Measurements from ENCODE around the gene MGAT3. TPM values are rescaled to one million over a fixed set of nuclear protein-coding genes. Genes with fewer than 3 reads are reported as not detected.

The MGAT3 gene
- total RNA-seq, 2 experiments from 2014 or later, result 0.18 to 0.23 TPM

DNA sequence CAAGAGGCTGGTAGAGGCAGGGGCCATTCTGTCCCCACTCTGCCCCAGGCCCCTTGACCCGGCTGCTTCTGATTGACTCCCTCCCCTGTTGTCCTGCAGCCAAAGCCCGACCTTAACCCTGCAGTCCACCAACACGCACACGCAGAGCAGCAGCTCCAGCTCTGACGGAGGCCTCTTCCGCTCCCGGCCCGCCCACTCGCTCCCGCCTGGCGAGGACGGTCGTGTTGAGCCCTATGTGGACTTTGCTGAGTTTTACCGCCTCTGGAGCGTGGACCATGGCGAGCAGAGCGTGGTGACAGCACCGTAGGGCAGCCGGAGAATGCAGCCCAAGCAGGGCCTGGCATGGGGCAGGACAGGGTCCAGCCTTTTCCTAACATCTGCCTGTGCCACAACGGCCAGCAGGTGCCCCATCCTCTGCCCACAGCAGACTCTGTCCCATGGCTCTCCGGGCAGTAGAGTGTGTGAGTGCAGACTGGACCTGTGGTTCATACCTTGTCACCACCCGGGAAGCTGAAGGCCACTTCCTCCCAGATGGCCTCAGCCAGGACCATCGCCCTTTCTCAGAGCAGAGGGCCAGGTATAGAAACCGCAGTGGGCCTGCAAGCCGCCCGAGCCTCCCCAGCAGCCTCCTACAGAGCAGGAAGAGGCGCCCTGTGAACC is 26.8 kb upstream of the MGAT3 start:
- intact Hi-C loops (cut with DNase I, micrococcal nuclease), result no loop called here
- ATAC-seq (no peak), DNase-seq (no peak)
- Mint-ChIP-seq H3K4me3 (no peak overlapping the region), H3K36me3 (ENCODE audit: low read depth) (peaks cover 10% of the 10 kb centered on the region), H3K27ac (no peak overlapping the region), H3K27me3 (no peaks in the 10 kb centered on the region), H3K4me1 (no peaks in the 10 kb centered on the region), H3K9me3 (ENCODE audit: low read depth) (no peaks in the 10 kb centered on the region)
- POLR2A ChIA-PET, result no interaction called here
- CTCF ChIA-PET, result no interaction called here

DNA sequence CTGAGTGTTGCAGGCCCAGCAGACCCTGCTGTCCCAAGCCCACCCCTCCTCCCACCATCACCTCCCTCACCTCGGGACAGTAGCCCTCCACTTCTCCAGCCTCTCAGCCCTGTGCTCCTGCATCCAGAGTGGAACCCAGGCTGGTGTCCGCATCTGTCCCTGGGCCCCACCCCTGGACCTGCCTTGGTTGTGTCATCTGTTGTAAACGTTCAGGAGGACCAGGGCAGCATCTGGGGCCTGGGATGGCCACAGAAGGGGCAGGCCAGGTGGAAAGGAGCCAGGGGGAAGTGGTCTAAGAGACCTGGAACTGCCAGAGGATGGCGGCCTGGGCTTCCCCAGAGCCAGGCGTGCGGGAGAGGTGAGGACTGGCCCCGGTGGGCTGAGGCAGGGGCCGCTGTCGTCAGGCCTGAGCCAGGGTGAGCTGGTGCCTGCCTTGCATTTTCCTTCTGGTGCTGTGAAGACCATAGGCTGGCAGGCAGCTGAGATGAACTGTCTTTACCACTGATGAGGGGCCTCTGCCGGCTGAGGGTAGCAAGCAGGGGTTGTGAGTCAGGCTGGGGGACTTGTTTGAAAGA is 26.1 kb upstream of the MGAT3 start:
- H3K4me3 Mint-ChIP-seq, result no peak overlapping the region
- intact Hi-C loops (cut with DNase I, micrococcal nuclease), result no loop called here
- DNase-seq, result no peak
- ChIA-PET POLR2A (no interaction called here), CTCF (no interaction called here)
- no peaks in the 10 kb centered on the region for H3K27me3 Mint-ChIP-seq
- H3K9me3 Mint-ChIP-seq (ENCODE audit: low read depth), result no peaks in the 10 kb centered on the region
- ATAC-seq, result no peak
- H3K36me3 Mint-ChIP-seq (ENCODE audit: low read depth), result peaks cover 10% of the 10 kb centered on the region
- no peak overlapping the region for H3K27ac Mint-ChIP-seq
- H3K4me1 Mint-ChIP-seq, result no peaks in the 10 kb centered on the region

DNA sequence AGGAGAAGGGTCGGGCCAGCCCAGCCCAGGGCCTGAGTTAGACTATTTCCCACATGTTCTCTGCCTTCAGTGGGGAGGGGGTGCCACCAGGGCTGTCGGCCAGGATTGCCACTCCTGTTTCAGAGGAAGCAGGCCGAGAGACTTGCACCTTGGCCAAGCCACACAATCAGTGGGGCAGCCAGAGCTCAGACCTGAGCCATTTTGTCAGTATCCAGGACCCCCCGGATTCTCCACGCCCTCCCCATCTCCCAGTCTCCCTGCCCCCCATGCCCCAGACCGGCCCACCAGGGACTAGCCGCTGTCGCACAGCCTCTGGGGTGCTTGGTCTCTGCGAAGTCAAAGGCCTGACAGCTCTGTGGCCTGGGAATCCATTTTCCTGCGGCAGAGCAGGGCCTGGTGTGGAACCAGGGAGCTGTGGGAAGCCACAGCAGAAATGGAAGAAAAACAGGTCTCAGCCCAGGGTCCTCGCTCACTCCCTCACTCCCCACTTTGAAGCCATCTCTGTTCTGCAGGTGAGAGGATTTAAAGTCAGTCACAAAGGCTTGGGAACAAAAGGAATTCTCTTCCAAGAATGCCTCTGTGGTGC is 25.5 kb upstream of the MGAT3 start:
- no peak overlapping the region for H3K4me3 Mint-ChIP-seq
- no peaks in the 10 kb centered on the region for H3K27me3 Mint-ChIP-seq
- H3K27ac Mint-ChIP-seq, result no peak overlapping the region
- H3K36me3 Mint-ChIP-seq (ENCODE audit: low read depth), result peaks cover 10% of the 10 kb centered on the region
- ChIA-PET POLR2A (interaction anchor here (0.5 kb wide), 1 partner anchor 707 kb away, joined by 3 read pairs; no protein-coding TSS in a partner anchor), CTCF (no interaction called here)
- intact Hi-C loops (cut with DNase I, micrococcal nuclease), result no loop called here
- no peaks in the 10 kb centered on the region for H3K9me3 Mint-ChIP-seq (ENCODE audit: low read depth)
- no peak for DNase-seq
- no peaks in the 10 kb centered on the region for H3K4me1 Mint-ChIP-seq
- no peak for ATAC-seq

DNA sequence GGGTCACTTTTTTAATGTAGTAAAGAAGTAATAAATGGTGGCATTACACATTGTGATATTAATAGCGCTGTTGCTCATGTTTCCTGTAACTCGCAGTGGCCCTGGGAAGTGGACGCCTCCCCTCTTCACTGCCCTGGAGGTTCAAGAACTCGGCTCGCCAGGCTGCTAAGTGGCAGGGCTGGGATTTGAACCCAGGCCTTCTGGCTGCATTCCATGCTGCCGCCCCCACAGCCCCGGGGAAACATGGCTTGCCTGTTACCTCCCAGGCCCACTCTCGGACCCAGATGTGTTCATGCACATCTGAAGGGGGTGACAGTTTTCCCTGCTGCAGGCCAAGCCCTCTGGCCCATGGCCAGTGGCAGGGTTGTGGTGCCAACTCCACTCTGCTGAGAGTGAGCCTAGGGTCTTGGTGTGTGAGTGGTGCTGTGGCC is 25.0 kb upstream of the MGAT3 start:
- intact Hi-C loops (cut with DNase I, micrococcal nuclease), result no loop called here
- ChIA-PET POLR2A (interaction anchor here (0.5 kb wide), 1 partner anchor 707 kb away, joined by 3 read pairs; no protein-coding TSS in a partner anchor), CTCF (no interaction called here)
- no peak overlapping the region for H3K27ac Mint-ChIP-seq
- no peaks in the 10 kb centered on the region for H3K4me1 Mint-ChIP-seq
- H3K4me3 Mint-ChIP-seq, result no peak overlapping the region
- H3K36me3 Mint-ChIP-seq (ENCODE audit: low read depth), result peaks cover 7% of the 10 kb centered on the region
- ATAC-seq, result no peak
- H3K27me3 Mint-ChIP-seq, result no peaks in the 10 kb centered on the region
- no peak for DNase-seq
- no peaks in the 10 kb centered on the region for H3K9me3 Mint-ChIP-seq (ENCODE audit: low read depth)

DNA sequence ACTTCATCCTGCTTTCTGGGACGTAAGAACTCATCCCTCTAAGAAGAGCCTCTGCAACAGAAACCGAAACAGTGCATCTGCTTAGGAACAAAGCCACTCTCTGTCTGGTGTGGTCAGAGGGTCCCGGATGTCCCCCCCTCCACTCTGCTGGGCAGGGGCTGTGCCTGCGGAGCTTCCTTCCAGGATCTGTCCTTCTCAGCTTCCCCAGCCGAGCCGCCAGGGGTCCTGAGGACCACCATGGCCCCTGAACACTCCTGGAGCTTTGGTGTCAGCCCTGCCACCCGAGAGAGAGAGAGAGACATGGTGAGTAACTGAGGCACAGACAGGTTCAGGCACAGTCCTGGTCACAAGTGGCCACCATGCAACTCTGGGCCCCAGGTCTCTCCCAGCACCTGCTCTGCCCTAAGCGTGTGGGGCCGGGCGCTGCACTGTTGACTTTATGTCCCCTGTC is 24.4 kb upstream of the MGAT3 start:
- H3K4me1 Mint-ChIP-seq, result peaks cover 4% of the 10 kb centered on the region
- intact Hi-C loops (cut with DNase I, micrococcal nuclease), result no loop called here
- DNase-seq, result no peak
- POLR2A ChIA-PET, result no interaction called here
- CTCF ChIA-PET, result no interaction called here
- H3K27me3 Mint-ChIP-seq, result no peaks in the 10 kb centered on the region
- H3K4me3 Mint-ChIP-seq, result no peak overlapping the region
- peaks cover 7% of the 10 kb centered on the region for H3K36me3 Mint-ChIP-seq (ENCODE audit: low read depth)
- no peak for ATAC-seq
- no peaks in the 10 kb centered on the region for H3K9me3 Mint-ChIP-seq (ENCODE audit: low read depth)
- no peak overlapping the region for H3K27ac Mint-ChIP-seq

DNA sequence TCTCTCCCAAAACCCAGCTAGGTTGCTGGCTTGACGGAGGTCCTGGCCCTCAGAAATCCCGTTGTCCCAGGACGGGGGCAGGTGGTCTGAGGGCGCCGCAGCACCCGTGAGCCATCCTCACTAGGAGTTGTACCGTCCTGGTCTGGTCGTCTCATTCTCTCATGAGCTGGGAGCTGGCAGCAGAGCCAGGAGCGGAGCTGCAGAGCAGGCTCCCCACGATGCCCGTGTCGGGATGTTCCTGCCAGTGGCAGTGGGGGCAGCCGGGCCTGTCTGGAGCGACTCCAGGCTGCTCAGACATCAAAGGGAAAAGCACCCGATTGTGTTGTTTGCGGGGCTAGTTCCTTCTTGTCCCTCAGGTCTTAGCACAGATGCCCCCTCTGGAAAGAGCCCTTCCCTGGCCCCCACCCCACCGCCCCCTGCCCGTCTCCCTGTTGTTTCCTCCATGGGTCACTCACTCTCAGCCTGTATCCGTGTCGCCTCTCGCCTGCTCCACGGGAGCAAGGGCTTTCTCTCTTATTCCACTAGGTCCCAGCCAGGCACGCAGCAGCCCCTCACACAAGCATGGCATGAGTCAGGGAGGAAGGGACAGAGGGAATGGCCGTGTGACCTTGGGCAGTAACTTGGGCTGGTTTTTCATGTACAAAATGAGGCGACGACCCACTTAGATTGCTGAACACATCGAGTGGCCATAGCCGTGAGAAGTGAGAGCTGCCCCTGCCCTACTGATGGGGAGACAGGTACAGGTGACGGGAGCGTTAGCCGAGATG is 23.2 kb upstream of the MGAT3 start:
- Mint-ChIP-seq H3K27me3 (no peaks in the 10 kb centered on the region), H3K36me3 (ENCODE audit: low read depth) (peaks cover 1% of the 10 kb centered on the region), H3K9me3 (ENCODE audit: low read depth) (no peaks in the 10 kb centered on the region), H3K4me1 (peaks cover 9% of the 10 kb centered on the region), H3K27ac (no peak overlapping the region), H3K4me3 (no peak overlapping the region)
- CTCF ChIA-PET, result interaction anchor here (0.6 kb wide), 1 partner anchor 84 kb away, joined by 6 read pairs; no protein-coding TSS in a partner anchor
- intact Hi-C loops (cut with DNase I, micrococcal nuclease), result no loop called here
- POLR2A ChIA-PET, result no interaction called here
- ATAC-seq, result no peak
- DNase-seq, result no peak

DNA sequence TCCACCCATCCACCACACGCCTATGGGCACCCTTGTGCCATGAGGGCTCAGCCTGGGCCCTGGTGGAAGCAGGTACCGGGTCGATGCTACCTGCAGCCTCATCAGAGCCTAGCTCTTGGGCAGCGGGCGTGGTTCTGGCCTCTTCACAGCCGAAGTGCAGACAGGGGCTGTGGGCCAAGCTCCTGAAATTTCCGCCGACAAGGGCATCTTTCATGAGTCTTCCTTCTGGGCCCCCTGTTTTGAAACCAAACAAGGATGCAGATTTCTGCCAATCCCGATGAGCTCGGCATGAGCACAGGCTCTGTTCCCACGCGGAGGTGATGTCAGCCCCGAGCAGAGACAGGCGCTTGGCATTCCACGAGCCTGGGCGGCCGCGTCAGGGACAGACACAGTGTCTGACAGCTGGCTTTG is 22.6 kb upstream of the MGAT3 start:
- Mint-ChIP-seq H3K27ac (no peak overlapping the region), H3K36me3 (ENCODE audit: low read depth) (peaks cover 1% of the 10 kb centered on the region), H3K4me1 (peaks cover 9% of the 10 kb centered on the region), H3K27me3 (peaks cover 4% of the 10 kb centered on the region), H3K4me3 (no peak overlapping the region), H3K9me3 (ENCODE audit: low read depth) (no peaks in the 10 kb centered on the region)
- ChIA-PET CTCF (no interaction called here), POLR2A (no interaction called here)
- ATAC-seq (no peak), DNase-seq (no peak)
- intact Hi-C loops (cut with DNase I, micrococcal nuclease), result no loop called here

DNA sequence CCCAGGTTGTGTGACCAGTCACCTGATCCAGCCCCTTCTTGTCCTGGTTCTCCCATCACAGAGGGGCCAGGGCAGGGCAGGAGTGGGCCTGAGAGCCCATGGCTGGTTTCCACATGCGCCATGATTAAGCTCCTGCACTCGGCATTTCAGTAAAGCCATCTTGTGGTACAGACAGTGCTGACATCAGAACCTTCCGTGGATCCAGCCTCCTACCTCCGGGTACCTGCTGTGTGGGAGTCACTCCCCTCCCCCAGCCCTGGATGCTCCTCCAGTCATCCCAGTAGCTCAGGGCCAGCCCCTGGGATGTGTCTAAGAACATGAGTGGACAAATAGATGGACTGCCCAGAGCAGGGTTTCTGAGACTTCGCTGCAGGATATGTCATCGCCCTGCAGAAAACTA is 22.1 kb upstream of the MGAT3 start:
- DNase-seq (no peak), ATAC-seq (no peak)
- peaks cover 6% of the 10 kb centered on the region for H3K27me3 Mint-ChIP-seq
- H3K9me3 Mint-ChIP-seq (ENCODE audit: low read depth), result no peaks in the 10 kb centered on the region
- no peak overlapping the region for H3K27ac Mint-ChIP-seq
- peaks cover 9% of the 10 kb centered on the region for H3K4me1 Mint-ChIP-seq
- POLR2A ChIA-PET, result no interaction called here
- intact Hi-C loops (cut with DNase I, micrococcal nuclease), result loop anchor here in 1 of 2 experiments (5.0 kb wide), 2 partner anchors 32 to 58 kb away; no protein-coding TSS in a partner anchor
- peaks cover 1% of the 10 kb centered on the region for H3K36me3 Mint-ChIP-seq (ENCODE audit: low read depth)
- CTCF ChIA-PET, result interaction anchor here (1.6 kb wide), 1 partner anchor 10 kb away, joined by 5 read pairs; no protein-coding TSS in a partner anchor
- no peak overlapping the region for H3K4me3 Mint-ChIP-seq

DNA sequence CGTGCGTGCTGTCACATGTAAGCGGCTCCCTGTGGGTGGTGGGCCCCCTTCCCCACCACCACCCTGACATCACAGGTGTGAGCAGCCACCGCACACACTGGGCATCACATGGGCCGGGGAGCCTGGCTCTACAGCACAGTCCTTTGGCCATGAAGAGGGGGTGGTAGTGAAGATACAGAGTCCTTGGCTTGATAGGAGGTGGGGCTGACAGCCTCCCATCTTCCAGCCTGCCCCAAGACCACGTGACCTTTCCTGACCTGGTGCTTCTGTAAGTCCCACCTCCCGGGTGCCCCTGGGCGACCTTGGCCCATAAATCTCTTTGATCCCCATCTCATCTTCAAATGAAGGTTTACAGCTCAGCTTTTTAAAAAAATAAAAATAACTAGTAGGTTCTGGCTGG is 21.2 kb upstream of the MGAT3 start:
- ATAC-seq (no peak), DNase-seq (no peak)
- intact Hi-C loops (cut with DNase I, micrococcal nuclease), result loop anchor here in 1 of 2 experiments (5.0 kb wide), 2 partner anchors 33 to 57 kb away; no protein-coding TSS in a partner anchor
- Mint-ChIP-seq H3K4me3 (no peak overlapping the region), H3K36me3 (ENCODE audit: low read depth) (peaks cover 1% of the 10 kb centered on the region), H3K27me3 (peaks cover 6% of the 10 kb centered on the region), H3K27ac (no peak overlapping the region), H3K4me1 (peaks cover 9% of the 10 kb centered on the region), H3K9me3 (ENCODE audit: low read depth) (no peaks in the 10 kb centered on the region)
- ChIA-PET POLR2A (no interaction called here), CTCF (interaction anchor here (1.4 to 2.0 kb wide), 3 partner anchors 9 to 86 kb away, joined by 3 to 7 read pairs (median 5); partner anchors contain the start of gene SYNGR1)

DNA sequence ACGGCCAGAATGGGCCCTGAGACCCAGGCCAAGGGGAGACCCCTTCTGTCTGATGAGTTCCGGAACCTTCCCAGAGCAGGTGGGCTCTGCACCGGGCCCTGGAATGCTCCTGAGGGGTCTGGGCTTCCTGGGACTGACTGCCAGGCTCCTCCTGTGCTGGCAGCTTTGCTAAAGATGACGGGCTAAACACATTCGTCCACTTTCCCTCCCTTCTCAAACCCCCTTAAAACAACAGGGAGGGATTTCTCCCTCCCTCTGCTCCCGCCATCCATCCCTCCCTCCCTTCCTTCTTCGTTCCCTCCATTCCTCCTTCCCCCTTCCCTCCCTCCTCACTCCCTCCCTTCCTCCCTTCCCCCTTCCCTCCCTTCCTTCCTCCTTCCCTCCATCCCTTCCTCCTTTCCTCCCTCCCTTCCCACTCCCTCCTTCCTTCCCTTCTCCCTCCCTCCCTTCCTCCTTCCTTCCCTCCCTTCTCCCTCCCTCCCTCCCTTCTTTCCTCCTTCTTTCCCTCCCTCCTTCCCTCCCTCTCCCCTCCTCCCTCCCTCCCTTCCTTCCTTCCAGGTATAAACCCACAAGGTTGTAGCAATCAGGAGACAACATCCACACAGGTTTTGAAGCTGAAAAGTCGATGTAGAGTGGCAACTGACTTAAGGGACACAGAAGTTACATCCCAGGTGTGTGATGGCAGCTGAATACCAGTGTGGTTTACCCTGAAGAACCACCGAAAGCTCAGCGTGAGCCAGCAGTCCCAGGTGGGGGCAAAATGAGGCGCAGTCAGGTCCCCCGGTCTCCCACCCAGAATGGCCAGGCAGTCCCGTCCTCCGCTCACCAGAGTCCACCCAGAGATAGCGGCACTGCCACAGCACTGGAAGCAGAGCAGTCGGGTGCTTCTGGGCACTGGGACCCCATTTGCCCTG is 18.8 kb upstream of the MGAT3 start:
- Mint-ChIP-seq H3K27me3 (peaks cover 6% of the 10 kb centered on the region), H3K9me3 (ENCODE audit: low read depth) (no peaks in the 10 kb centered on the region), H3K36me3 (ENCODE audit: low read depth) (peaks cover 1% of the 10 kb centered on the region), H3K4me1 (peaks cover 9% of the 10 kb centered on the region), H3K4me3 (no peak overlapping the region), H3K27ac (no peak overlapping the region)
- no peak for DNase-seq
- CTCF ChIA-PET, result interaction anchor here (1.1 to 2.0 kb wide), 2 partner anchors 9 to 91 kb away, joined by 5 to 7 read pairs; no protein-coding TSS in a partner anchor
- intact Hi-C loops (cut with DNase I, micrococcal nuclease), result loop anchor here in 1 of 2 experiments (5.0 kb wide), 2 partner anchors 36 to 54 kb away; no protein-coding TSS in a partner anchor
- no peak for ATAC-seq
- POLR2A ChIA-PET, result interaction anchor here (0.5 to 1.0 kb wide), 3 partner anchors 82 to 1090 kb away, joined by 3 to 9 read pairs (median 7); no protein-coding TSS in a partner anchor
